Ishikawa (cell line): Measurements from ENCODE around the gene FKBP2.

Source experiments
- EGR1 ChIP-seq: IDR thresholded peaks from 2 replicates; pipeline ENCODE4 v1.6.1; 2012
- EP300 ChIP-seq: IDR thresholded peaks from 2 replicates; pipeline ENCODE4 v1.6.1; 2012; ENCODE audit warnings: borderline replicate concordance
- FOXM1 ChIP-seq: IDR thresholded peaks from 2 replicates; pipeline ENCODE4 v1.6.1; 2012; ENCODE audit warnings: low read depth, borderline replicate concordance
- NFIC ChIP-seq: IDR thresholded peaks from 2 replicates; pipeline ENCODE4 v1.6.1; 2012
- RAD21 ChIP-seq: IDR thresholded peaks from 2 replicates; pipeline ENCODE4 v1.6.1; 2012; ENCODE audit warnings: low read depth
- REST ChIP-seq: IDR thresholded peaks from 2 replicates; pipeline ENCODE4 v1.6.1; 2012; ENCODE audit warnings: low read depth, mild to moderate bottlenecking
- TCF12 ChIP-seq: IDR thresholded peaks from 2 replicates; pipeline ENCODE4 v1.6.1; 2012; ENCODE audit warnings: low read depth
- TF ChIP-seq, protein P1 (sequence below): IDR thresholded peaks from 2 replicates; pipeline ENCODE4 v1.6.1; 2012
- TF ChIP-seq, protein P2 (sequence below): IDR thresholded peaks from 2 replicates; pipeline ENCODE4 v1.6.1; 2012

DNA sequence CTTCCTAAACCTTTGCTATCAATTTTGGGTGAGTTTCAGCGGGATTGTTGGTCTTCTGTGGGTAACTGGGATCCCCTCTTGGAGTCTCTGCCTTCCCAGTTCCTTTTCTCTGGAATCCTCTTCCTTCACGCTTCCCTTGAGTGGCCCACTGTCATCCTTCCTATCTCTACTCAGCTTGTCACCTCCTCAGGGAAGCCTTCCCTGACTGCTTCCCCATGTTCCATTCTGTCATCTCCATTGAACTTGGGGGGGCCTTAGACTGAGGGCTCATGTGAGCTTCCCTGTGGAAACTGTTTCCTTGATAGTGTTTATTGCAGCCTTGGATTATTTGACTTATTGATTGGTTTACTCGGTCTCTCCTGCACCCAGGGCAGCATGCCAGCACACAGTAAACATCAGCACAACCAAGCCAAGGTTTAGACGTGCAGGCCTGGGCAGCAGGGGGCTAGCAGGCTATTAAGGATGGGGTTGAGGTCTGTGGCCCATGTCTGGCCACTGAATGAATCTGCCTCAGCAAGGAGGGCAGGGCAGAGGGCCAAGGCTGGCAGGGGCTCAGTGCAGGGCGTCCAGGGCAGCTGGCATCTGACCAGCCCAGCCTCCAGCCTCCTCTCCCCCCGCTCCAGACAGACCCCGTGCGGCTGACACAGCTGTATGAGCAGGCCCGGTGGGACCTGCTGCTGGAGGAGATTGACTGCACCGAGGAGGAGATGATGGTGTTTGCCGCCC, 22.1 kb upstream of the FKBP2 start:
- TF ChIP-seq FOXM1 (no peak), EP300 (no peak), RAD21 (no peak), EGR1 (no peak), TCF12 (no peak), NFIC (no peak), REST (no peak)
- TF ChIP-seq, protein P1, sequence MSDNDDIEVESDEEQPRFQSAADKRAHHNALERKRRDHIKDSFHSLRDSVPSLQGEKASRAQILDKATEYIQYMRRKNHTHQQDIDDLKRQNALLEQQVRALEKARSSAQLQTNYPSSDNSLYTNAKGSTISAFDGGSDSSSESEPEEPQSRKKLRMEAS = no peak
- TF ChIP-seq, protein P2, sequence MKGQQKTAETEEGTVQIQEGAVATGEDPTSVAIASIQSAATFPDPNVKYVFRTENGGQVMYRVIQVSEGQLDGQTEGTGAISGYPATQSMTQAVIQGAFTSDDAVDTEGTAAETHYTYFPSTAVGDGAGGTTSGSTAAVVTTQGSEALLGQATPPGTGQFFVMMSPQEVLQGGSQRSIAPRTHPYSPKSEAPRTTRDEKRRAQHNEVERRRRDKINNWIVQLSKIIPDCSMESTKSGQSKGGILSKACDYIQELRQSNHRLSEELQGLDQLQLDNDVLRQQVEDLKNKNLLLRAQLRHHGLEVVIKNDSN = no peak
